ENCODE data around the gene ZC3H13.

Gene ZC3H13

GRCh38 chr13:46062185-46062584, 9.6 kb upstream of the ZC3H13 start:
- no peak for DNase-seq

- no peak for DNase-seq
Measured at GRCh38 chr13:46059405-46059804, 6.9 kb upstream of the ZC3H13 start.

- DNase-seq = no peak
Measured at GRCh38 chr13:46058268-46058667, 5.7 kb upstream of the ZC3H13 start.

- DNase-seq = no peak
Measured at GRCh38 chr13:46057256-46058015, 4.9 kb upstream of the ZC3H13 start.

- no peak for DNase-seq
Measured at GRCh38 chr13:46053162-46054012, 841 bp upstream of the ZC3H13 start.

- DNase-seq = no peak
Measured at GRCh38 chr13:46051968-46052318, 603 bp downstream of the ZC3H13 start.

GRCh38 chr13:46050771-46051170, 1.8 kb downstream of the ZC3H13 start:
- no peak for DNase-seq

GRCh38 chr13:46045424-46045823, 7.1 kb downstream of the ZC3H13 start:
- DNase-seq = no peak

- no peak for DNase-seq
Measured at GRCh38 chr13:46043647-46044046, 8.9 kb downstream of the ZC3H13 start.

GRCh38 chr13:46041419-46041839, 11.1 kb downstream of the ZC3H13 start:
- DNase-seq = no peak

- no peak for DNase-seq
Measured at GRCh38 chr13:46040763-46041162, 11.8 kb downstream of the ZC3H13 start.

GRCh38 chr13:46039411-46040182, 12.9 kb downstream of the ZC3H13 start:
- no peak for DNase-seq

GRCh38 chr13:46038296-46038695, 14.2 kb downstream of the ZC3H13 start:
- no peak for DNase-seq

- DNase-seq = no peak
Measured at GRCh38 chr13:46035066-46035465, 17.5 kb downstream of the ZC3H13 start.

- DNase-seq = no peak
Measured at GRCh38 chr13:46032341-46032740, 20.2 kb downstream of the ZC3H13 start.

- DNase-seq = no peak
Measured at GRCh38 chr13:46031581-46032263, 20.8 kb downstream of the ZC3H13 start.

- no peak for DNase-seq
Measured at GRCh38 chr13:46025157-46025556, 27.4 kb downstream of the ZC3H13 start.

- no peak for DNase-seq
Measured at GRCh38 chr13:46022481-46022880, 30.1 kb downstream of the ZC3H13 start.

- DNase-seq = no peak
Measured at GRCh38 chr13:46016216-46016615, 36.3 kb downstream of the ZC3H13 start.

- no peak for DNase-seq
Measured at GRCh38 chr13:46015366-46015765, 37.2 kb downstream of the ZC3H13 start.

- DNase-seq = no peak
Measured at GRCh38 chr13:46012404-46012803, 40.1 kb downstream of the ZC3H13 start.

- no peak for DNase-seq
Measured at GRCh38 chr13:46010148-46010547, 42.4 kb downstream of the ZC3H13 start.

GRCh38 chr13:46008631-46009030, 43.9 kb downstream of the ZC3H13 start:
- no peak for DNase-seq
